ENCODE measurements around the gene TTC7B.

TTC7B gene

DNA sequence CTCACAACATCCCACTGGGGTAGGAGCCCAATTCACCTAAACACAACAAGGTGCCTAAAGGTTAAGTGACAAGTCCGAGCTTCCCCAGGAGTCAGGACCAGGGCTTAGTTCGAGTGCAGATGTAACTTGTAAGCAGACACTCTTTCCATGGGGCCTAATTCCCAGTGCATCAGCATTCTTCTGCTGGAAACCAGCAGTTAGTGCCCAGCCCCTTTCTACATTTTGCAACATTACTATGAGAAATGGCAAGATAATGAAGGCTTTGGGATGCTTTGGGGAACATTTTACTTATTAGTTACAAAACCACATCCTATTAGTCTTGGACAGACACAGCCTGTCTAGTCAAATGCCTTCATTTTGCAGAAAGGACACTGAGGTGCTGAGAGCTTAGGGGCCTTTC lies 239.6 kb downstream of the TTC7B start:
- DNase-seq (ENCODE audit: low read depth) = peak; percentile 56

DNA sequence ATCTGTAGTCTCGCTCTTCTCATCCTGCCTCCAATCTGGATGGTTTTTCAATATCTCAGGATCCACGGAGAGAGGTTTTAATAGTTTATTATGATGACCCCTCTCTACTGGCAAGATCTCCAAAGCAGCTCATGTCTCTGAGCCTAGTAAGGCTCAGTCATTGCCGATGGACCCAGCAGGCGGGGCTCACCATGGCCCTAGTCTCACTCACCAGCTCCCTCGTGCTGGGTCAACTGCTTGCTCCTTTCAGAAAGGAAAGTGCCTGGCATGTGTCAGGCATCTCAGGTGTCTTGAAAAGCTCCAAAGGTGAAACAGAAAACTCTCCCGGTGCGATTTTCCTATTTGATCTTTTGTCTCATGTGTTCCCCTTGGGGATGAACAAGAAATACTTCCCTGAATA lies 240.4 kb downstream of the TTC7B start:
- DNase-seq (ENCODE audit: low read depth) = no peak

DNA sequence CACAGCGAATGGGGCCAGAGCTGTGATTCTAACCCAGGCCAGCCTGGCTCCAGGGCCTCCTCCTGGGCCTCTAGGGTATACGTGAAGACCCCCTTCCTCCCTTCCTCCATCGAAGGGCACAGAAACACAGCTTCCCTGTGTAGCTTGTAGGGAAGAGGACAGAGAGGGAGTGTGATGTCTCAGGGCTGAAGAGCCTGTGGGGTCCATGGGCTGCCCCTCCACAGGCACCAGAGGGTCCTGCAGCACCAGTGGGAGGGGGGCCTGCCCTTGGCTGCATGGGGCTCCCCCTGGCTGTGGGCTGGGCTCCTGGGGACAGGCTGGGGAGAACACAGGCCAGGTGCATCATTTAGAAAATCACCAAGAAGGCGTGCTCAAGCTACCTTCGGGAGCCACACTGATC lies 240.9 kb downstream of the TTC7B start:
- DNase-seq (ENCODE audit: low read depth) = no peak

DNA sequence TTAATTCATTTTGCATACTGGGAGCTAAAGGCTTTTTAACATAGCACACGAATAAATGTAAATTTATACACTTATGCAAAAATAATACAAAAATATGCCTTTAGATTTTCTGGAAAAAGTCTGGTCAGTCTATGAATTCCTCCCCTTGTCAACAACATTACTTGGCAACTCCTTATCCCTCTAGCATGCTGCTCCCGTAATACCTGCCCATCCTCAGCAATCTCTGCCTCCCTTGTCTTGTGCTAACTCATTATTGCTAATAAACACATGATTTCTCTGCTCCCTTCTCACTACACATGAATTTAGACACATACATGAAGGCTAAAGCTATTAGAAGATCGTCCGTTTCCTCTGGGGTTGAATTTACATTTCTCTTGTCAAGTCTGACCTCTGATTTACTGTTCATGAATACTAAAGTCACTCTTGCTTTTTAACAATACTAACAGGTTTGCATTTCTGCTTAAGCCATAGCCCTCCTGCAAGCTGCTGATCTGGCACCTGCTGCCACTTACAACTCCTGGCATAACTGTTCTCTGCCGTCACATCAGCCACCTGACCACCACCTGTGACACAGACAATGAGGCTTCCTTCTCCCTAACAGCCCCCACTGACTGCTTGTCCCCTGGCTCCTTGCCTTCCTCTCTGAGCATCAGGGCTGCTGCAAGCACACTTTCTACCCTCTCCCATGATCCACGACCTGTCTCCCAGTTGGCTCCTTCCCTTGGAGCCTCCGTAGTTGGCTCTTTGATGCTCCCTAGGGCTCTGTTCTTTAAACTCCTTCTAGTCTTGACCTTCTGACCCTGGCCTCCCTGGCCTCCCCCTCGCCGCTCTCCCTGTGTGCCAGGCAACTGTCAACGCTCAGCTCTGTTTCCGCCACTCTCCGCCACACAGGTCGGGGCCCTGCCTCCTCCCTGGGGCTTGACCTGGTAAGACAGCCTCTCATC lies 241.8 kb downstream of the TTC7B start:
- no peak for DNase-seq (ENCODE audit: low read depth)

DNA sequence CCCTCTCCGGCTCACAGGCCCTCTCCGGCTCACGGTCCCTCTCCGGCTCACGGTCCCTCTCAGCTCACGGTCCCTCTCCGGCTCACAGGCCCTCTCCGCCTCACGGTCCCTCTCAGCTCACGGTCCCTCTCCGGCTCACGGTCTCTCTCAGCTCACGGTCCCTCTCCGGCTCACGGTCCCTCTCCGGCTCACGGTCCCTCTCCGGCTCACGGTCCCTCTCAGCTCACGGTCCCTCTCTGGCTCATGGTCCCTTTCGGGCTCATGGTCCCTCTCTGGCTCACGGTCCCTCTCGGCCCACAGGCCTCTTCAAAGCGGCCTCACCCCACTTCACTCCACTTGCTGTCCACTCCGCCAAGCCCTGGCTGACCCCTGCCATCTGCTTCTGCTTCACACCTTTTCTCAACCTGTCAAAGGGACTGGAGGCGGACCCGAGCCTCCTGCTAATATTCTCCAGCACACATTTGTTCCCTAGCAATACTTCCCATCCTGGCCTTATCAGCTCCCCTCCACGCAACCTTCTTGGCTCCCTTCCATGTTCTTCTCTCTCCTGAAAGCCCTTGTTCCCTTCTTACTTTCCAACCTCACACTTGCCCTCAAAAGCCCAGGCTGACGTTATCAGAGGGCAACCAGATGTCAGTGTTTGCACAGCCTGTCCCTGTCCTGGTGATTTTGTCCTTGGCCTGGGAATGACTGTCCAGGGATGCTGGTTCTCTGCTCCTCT lies 242.7 kb downstream of the TTC7B start:
- DNase-seq (ENCODE audit: low read depth) = no peak

DNA sequence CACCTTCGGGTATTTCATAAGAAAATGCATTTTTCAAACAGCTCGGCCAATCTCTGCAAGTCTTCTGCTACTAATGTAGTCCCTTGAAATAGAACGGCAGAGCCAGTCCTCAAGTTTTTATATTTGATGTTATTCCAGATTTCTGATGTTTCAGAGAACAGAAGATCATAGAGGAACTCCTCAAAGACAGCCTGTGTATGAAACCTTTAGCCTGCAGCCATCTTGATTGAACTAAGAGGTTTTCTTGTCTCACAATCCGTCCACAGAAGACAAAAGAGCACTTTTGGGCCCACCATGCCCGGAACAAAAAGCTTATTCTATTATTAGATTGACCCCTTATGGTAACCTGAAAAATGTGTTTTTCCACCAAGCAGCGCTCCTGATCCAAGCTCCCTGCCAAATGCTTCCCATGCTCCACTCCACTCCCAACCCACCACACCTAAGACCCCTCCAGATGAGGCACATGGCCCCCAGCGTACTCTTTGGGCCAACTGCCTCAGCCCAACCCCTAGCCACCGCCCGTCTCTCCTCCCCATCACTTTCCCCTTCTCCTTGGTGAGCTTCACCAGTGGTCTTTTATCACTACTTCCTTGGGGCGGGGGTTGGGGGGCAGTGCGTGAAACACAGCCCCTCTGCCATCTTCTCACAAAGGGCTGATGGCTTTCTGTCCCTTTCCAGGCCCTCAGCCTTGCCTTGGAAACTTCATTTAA lies 243.6 kb downstream of the TTC7B start:
- no peak for DNase-seq (ENCODE audit: low read depth)

DNA sequence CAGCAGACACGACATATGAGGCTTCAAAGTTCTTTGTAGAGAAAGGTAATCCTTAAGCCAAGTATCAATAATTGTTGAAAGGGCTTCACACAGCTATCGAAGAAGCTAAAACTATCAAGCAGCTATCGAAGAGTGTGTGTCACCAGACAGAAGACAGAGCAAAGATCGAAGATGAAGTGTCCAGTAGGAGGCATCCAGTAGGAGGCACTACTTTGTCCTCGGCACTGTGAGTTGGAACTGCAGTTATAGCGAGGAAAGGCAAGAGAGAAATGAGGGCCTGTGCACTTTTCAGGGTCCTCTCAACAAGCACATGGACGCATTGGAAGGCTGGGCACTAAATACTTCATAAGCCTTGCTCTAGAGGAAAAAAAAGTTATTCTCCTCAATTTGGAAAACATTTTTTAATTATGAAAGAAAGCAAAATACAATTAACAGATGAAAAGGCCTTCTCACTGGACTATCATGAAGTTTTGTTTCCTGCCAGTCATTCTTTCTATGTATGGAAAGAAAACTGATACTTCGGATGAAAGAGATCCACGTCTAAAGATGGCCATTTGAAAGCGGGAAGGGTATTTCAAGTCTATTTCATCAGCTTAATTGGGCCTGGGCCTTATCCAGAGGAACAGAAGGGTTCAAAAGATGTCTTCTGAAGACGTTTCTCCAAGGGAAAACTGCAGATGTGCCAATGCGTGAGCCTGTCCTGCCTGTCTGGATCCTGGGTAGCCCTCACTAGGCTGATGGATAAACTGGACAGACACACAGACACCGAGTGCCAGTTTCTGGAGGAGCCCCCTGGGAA lies 244.9 kb downstream of the TTC7B start:
- no peak for DNase-seq (ENCODE audit: low read depth)

DNA sequence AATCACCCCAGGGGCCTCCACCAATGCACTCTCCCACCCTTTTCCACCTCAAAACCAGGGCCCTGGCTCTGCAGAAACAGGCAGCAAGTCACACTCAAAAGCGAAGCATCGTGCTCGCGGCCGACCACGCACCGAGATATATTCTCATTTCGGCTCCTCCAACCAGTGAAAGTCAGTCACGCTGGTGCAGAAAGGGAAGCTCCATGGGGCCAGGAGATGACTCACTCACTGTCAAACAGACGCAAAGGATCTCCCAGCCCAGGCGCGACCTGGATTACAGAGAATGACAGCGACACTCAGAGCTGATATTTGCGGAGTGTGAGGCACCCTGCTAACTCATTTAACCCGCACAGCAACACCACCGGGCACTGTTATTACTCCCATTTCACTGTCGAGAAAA lies 245.8 kb downstream of the TTC7B start:
- DNase-seq (ENCODE audit: low read depth) = no peak

DNA sequence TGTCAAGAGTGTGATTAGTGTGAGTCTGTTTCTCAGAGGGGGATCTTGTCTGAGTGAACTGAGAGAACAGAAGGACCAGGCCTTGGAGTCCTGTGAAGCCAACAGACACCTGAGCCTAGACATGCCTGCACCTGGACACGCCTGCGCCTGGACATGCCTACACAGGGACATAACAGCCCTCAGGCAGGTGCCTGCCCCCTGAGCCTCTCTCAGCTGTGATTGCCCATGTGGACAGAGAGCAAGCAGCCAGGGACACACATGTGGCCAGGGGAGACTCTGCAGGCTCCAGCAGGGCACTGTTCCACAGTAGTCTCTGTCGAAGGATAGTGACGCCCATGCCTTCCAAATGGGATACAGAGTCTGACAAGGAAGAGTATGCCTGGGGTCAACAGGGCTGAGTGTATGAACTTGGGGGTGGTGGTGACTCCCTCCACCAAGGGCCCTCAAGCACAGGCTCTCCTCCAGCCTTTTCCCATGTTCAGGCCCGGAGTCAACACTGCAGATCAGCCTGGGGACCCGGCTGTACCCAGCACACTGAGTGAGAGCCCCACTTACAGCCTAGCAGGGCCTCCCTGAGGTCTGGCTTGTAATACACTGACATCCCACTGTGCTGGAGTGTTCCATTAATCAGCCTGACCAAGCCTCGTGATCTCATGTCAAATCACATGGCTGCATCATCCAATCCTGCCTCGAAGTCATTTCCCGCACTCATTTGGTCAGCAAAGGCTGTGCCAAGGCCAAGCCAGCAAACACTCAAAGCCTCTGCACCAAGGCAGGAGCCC lies 246.4 kb downstream of the TTC7B start:
- DNase-seq (ENCODE audit: low read depth) = no peak

DNA sequence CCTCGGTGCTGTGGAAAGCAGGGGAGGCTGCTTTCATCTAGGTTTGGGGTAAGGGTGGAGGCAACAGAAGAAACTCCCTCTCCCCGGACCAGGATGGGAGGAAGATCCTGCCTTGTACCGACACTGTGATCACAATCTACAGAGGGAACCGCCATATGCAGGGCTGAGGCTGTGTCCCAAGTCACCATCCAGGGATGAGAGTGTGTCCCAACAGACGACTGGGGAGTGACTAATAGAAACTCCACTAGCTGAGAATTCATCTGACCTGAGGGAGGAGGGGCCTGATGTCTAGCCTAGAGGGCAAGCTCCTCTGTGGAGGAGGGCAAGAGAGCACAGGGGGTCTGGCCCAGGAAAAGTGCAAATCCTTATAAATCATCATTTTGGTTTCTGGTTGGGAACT lies 247.0 kb downstream of the TTC7B start:
- no peak for DNase-seq (ENCODE audit: low read depth)

DNA sequence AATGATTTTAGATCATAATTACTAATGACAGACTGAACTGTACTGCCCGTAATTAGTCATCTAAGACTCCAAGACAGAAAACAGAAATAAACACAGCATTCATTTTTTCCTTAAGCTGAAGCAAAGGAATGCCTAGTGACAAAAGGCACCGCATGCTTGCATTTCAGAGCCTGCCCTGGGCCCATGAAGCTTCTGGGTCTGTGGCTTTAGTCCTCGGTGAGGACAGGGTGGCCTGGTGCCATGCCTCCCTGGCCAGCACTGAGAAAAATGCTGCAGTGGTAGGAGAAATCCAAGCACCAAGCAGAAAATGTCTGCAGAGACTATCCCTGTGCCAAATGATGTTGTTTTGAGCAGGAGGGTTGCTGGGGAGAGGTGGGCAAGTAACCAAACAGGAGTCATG lies 247.8 kb downstream of the TTC7B start:
- DNase-seq (ENCODE audit: low read depth) = no peak

DNA sequence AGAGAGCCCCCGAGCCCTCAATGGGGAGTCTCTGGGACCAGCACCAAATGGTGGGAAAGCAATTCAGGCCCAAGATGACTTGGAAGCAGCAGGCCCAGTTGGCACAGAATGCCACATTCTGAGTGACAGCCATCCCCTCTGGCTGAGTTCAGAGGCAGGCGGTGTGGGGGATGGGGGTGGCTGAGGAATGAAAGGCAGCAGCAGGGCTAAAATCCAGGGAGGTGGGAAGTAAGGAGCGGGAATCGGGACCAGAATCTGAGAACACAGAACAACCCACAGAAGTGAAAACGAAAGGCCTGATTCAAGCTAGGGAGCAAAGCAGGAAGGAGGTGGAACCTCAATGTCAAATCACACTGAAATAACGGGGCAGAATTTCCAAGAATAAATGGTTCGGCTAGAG lies 248.2 kb downstream of the TTC7B start:
- DNase-seq (ENCODE audit: low read depth) = no peak

DNA sequence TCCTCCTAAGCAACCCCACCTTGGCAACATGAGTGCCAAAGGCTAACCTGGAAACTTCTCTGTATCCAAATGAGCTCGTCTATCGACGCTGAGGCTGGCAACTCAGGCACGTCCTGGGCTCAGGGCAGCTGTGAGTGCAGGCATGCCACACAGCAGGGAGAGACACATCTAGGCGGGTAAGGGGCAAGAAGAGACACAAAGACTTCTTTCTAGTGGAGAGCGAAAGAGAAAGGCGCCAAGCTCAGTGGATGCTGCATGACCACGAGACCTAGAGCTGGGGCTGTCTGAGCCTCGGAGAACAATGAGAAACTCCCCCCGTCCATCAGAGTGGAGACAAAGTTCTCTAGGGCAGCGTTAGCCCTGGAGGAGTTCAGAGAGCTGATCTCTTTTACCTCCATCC lies 249.0 kb downstream of the TTC7B start:
- no peak for DNase-seq (ENCODE audit: low read depth)

DNA sequence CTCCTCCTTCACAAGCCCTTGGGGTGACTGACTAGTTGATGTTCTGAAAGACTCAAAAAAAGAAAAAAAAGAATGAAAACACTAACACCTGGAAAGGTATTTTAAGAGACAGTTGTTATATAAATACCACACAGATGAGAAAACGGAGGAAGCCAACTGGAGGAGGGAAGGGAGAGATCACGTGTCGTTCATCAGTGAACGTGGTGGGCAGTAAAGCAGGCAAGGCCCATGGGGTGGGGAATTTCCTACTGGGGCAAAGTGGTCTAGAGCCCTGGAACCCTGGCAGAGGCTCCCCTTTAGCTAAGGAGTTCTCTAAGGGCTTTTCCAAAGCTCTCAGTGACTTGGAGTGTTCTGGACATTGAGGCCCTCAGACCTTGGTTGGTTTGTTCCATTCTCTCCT lies 249.7 kb downstream of the TTC7B start:
- DNase-seq (ENCODE audit: low read depth) = no peak

DNA sequence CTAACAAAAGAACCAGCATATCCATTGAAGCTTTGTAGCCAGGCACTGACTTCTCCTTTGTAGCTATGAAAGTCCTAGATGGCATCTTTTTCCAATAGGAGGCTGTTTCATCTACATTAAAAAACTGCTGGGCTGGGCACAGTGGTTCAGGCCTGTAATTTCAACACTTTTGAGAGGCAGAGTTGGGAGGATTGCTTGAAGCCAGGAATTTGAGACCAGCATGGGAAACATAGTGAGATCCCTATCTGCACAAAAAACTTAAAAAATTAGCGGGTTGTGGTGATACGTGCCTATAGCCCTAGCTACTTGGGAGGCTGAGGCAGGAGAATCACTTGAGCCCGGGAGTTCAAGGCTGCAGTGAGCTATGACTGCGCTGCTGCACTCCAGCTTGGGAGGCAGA lies 251.7 kb downstream of the TTC7B start:
- DNase-seq (ENCODE audit: low read depth) = no peak

DNA sequence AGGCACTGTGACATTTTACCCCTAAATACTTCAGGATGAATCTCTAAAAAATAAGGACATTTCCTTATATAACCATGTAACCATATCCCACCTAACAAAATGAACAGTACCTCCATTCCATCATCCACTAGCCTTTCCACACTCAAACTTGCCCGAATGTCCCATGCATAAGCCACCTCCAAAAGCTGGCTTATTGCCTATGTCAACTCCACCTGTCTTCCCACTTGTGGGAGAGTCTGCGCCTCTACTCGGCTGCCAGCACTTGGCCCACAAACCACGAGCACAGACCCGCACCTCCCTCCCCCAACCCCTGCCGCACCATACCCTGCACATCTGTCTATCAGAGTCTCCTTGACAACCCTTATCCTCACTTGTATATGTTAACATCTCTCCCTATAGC lies 253.6 kb downstream of the TTC7B start:
- DNase-seq (ENCODE audit: low read depth) = no peak

DNA sequence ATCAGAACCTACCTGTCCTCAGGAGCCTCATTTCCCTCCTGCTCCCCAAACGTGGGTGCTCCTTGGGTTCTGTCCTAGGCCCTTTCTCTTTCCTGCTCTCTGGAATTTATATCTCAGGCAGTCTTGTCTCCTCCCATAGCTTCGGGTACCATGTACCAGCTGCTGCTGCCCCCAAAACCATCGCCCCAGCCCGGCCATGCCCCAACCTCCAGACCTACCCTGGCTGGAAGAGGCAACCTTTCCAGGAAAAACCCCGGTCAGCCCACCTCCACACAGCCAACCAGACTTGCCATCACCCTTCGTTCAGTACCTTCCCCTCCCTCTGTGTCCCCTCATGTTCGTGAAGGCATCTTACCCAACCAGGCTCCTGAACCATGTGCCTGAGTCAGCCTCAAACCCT lies 254.3 kb downstream of the TTC7B start:
- DNase-seq (ENCODE audit: low read depth) = no peak

DNA sequence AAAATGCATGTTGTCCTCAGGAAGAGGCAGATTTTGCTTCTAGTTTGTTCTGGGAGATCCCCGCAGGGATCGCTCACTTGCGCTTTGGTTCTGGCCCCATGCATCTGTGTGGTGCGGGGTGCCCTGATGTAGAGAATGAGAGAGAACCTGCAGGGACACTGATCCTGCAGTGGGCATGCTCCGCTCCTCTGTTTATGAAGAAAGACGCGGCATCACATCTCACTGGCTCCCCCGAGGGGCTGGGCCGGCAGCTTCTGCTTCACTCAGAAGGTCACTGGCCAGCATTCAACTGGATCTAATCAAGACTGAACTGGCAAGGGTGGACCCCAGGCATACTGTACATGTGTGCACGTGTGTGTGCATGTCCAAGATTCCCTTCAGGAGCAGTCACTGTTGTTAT lies 255.2 kb downstream of the TTC7B start:
- no peak for DNase-seq (ENCODE audit: low read depth)

DNA sequence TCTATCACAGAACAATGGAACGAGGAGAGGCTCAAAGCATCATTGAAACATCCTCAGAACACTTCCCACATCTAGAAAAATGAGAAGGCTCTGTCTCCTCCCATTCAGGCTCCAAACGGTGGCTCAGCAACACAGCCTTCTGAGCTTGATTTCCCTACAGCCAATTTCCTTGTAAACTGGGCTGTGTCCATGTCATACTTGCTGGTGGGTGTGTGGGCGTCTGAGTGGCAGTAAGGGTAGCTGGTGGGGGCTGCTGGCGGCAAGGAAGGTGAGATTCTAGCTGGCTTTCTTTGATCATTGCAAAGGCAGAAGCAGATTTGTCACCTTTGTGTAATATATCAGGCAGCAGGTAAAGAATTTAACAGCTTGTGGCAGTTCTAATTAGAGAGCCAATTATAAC lies 255.7 kb downstream of the TTC7B start:
- DNase-seq (ENCODE audit: low read depth) = no peak

DNA sequence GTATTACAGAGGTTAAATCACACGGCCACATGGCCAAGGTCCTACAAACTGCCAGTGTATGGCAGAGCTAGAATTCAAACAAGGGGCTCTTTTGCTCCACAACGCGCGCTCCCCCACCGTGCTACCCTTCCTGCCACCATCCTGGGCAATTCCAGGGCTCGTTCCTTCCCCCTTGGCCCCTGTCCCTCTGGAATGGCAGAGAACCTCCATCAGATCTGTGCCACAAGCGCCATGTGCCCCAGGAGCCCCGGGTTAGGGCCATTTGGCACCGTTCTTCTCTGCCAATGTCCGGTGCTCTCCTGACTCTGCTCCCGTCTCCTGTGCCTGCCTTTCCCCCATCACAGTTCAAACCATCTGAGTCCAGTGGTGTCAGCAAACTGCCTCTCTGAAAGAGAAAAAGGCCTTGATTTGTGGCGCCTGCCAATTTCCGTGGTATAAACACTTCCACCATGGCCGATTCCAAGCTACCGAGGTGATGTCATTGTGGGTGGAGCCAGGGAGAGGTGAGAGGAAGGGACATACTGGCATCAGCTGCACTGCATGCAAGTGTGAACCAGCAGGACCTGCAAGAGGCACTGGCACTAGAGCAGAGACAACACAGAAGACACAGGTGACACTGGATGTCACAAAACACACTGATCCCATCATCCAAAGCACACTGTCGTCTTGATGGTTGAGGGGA lies 256.3 kb downstream of the TTC7B start:
- no peak for DNase-seq (ENCODE audit: low read depth)

All from EH (cell line).